GM20000 (cell line): ENCODE data around the gene BPGM.

Experiments
- DNase-seq: peaks from one replicate; pipeline ENCODE4 v3.0.0; 2012; ENCODE audit warnings: low spot score
- TF ChIP-seq, protein P1 (sequence below): IDR thresholded peaks from 2 replicates; pipeline ENCODE4 v1.5.1; 2012; ENCODE audit warnings: mild to moderate bottlenecking, control low read depth; ENCODE audit errors: extremely low read depth, missing control alignments

Gene BPGM

DNA sequence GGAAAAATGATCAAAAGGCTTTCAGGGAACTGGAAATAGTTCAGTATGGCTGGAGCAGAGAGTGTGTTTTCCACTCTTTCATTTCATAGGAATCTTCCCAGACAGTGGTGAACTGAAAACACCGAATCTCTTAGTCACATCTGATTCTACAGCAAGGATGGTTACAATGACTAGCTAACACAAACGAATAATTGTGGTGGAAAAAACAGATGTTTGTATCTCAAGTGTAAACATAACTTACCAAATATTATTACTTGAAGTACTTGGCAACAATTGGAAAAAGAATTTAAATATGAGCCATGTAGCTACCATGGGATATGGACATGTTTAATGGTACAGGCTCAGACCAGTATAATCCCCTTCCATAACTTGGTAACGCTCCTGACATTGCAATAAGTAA, 21.1 kb upstream of the BPGM start:
- TF ChIP-seq, protein P1, sequence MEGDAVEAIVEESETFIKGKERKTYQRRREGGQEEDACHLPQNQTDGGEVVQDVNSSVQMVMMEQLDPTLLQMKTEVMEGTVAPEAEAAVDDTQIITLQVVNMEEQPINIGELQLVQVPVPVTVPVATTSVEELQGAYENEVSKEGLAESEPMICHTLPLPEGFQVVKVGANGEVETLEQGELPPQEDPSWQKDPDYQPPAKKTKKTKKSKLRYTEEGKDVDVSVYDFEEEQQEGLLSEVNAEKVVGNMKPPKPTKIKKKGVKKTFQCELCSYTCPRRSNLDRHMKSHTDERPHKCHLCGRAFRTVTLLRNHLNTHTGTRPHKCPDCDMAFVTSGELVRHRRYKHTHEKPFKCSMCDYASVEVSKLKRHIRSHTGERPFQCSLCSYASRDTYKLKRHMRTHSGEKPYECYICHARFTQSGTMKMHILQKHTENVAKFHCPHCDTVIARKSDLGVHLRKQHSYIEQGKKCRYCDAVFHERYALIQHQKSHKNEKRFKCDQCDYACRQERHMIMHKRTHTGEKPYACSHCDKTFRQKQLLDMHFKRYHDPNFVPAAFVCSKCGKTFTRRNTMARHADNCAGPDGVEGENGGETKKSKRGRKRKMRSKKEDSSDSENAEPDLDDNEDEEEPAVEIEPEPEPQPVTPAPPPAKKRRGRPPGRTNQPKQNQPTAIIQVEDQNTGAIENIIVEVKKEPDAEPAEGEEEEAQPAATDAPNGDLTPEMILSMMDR = no peak
- no peak for DNase-seq

DNA sequence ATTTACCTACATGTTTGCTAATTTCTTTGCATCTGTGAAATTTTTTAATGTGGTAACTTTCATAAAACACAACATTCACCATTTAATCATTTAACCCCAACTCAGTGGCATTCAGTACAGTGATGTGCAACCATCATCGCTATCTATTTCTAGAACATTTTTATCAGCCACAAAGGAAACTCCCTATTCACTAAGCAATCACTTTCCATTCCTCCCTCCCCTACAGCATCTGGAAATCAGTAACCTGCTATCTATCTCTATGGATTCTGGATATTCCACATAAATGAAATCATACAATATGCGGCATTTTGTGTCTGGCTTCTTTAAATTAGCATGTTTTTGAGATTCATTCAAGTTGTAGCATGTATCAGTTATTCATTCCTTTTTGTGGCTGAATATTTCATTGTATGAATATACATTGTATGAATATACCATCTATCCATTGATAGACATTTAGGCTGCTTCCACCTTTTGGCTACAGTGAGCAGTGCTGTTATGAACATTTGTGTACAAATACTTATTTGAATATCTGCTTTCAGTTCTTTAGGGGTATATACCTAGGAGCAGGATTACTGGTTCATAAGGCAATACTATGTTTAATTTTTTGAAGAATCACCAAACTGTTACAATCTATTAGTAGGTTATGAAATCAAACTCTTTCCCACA, 19.4 kb upstream of the BPGM start:
- no peak for DNase-seq
- TF ChIP-seq, protein P1 = no peak

DNA sequence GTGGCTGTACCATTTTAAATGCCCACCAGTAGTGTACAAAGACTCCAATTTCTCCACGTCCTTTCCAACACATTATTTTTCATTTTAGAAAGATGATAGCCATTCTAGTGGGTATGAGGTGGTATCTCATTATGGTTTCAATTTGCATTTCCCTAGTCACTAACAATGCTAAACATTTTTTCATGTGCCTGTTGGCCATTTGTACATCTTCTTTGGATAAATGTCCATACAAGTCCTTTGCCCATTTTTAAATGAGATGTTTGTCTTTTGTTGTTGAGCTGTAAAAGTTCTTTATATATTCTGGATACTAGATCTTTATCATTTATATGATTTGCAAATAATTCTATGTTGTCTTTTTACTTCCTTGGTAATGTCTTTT, 18.9 kb upstream of the BPGM start:
- no peak for DNase-seq
- TF ChIP-seq, protein P1 = no peak

DNA sequence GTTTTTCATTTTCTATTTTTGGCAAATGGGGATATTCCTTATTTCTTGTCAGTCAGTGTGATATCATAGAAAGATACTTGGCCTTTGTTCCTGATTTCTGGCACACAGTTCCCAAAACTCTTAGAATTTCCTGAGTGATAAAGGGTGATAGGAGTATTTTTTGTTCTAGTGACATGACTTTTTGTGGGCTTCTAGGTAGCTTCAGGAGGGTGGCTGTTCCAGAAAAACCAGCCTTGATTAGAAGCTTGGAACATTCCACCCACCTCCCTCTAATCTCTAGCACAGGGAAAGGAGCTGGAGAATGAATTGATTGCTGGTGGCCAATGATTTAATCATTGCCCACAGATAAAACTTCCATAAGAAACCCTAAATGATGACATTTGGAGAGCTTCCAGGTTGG, 17.2 kb upstream of the BPGM start:
- no peak for DNase-seq
- TF ChIP-seq, protein P1 = no peak

DNA sequence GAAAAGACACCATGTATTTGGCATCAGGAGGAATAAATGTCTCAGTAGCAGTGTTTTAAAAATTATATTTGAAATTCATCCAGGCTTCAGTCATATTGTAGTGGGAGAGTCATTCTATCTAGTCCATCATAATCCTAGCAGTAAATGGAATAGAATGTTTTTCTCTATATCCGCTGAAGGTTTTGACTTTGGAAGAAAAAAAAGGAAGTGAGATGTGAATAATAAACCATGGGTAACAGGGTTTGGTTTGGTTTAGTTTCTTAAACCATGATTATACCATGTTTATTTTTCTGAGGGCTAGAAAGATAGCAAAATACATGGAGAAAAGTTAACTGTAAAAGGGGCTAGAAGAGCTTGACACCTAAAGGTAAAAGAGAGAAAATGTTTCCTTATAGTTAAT, 16.4 kb upstream of the BPGM start:
- no peak for DNase-seq
- TF ChIP-seq, protein P1 = no peak

DNA sequence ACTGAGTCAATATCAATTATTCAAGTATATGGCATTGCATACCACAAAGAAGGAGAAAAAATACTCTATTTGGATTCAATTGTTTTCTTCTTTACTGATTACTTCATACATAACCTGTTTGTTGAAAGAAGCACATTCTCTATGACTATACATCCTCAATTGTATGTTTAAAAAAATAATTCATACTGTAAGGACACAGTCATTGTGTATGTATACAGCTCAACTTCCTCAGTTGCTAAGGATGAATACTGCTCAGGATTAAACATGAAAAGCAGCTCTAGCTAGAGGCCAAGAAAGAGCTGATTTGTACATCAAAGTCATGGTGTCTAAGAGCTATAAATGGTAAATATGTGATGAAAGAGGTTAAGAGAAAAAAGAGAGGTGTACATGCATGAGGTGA, 15.8 kb upstream of the BPGM start:
- TF ChIP-seq, protein P1 = no peak
- no peak for DNase-seq

DNA sequence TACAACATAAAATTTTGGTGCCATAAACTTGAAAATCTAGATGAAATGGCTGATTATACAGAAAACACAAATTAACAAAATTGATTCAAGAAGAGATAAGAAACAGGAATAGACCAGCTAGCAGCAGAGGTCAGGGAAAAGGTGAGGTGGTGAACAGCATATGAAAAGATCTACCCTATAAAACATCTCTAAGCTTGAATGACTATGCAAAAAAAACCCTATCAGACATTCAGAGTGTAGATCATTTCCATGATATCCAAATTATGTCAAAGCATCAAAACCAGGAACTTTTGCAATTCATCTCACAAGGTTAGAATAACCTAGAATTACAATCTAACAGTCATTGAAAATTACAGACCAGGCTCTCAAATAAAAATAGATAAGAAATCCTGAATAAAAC, 14.6 kb upstream of the BPGM start:
- TF ChIP-seq, protein P1 = no peak
- no peak for DNase-seq
